ENCODE results near the gene PSMD11. TPM values are rescaled to one million over a fixed set of nuclear protein-coding genes. Genes with fewer than 3 reads are reported as not detected.

Gene PSMD11
- total RNA-seq, 1 experiment from 2014 or later = 169 TPM

DNA sequence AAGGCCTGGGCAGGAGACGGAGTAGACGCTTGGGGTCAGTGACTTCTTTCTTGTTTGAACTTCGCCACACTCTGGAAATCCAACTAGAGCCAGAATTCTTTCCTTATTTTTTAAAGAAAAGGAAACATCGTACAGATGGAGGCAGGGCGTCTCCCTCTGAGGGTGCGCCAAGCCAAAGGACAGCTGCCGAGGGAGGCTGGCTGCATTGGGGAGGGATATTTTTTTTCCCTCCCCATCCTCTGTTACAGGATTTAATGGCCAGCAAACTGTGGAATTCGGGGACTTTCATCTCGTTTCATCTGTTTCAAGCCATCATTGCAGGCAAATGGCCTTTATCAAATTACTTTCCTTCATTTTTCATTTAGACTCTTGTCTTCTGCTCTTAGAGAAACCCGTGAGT lies 58.4 kb downstream of the PSMD11 start:
- no peaks in the 10 kb centered on the region for H3K23me2 ChIP-seq (ENCODE audit: insufficient read length, low read depth, low read length, poor library complexity, severe bottlenecking)
- H3K18ac ChIP-seq (ENCODE audit: insufficient read length, low read depth, low read length) = no peak overlapping the region
- H3K9me3 ChIP-seq (ENCODE audit: control insufficient read depth, low read depth, low read length) = no peaks in the 10 kb centered on the region
- H3K14ac ChIP-seq (ENCODE audit: insufficient read depth, low read length) = no peak overlapping the region
- peaks cover 0 to 5% (median 3%) of the 10 kb centered on the region in 3 experiments; a peak in 4 of 7 replicates for H3K36me3 Mint-ChIP-seq (ENCODE audit: insufficient read depth in 1 of 3, low read depth in 3 of 3)
- no peak overlapping the region for H3K27ac ChIP-seq (ENCODE audit: insufficient read length, low read depth, low read length)
- no peak overlapping the region for H3T11ph ChIP-seq (ENCODE audit: low read length)
- H3K23ac ChIP-seq (ENCODE audit: insufficient read length, low read depth, low read length) = no peak overlapping the region
- WGBS (ENCODE audit: extremely low coverage, insufficient read length, low lambda C conversion rate) = no CpG with 5 or more reads among the region's 10 CpGs
- H3K79me2 ChIP-seq (ENCODE audit: insufficient read depth, low read length) = no peaks in the 10 kb centered on the region
- no peak overlapping the region for H4K91ac ChIP-seq (ENCODE audit: insufficient read length, low read depth, low read length)
- H3K79me1 ChIP-seq (ENCODE audit: insufficient read depth, low read depth, low read length, poor library complexity, severe bottlenecking) = no peaks in the 10 kb centered on the region
- no peaks in the 10 kb centered on the region for H3K9me3 Mint-ChIP-seq
- H3K4ac ChIP-seq (ENCODE audit: low read depth, low read length) = no peak overlapping the region
- peaks cover 19 to 23% of the 10 kb centered on the region in 2 experiments for H3K4me1 Mint-ChIP-seq
- H4K20me1 ChIP-seq (ENCODE audit: control insufficient read depth, insufficient read depth, insufficient read length) = no peaks in the 10 kb centered on the region
- no peak overlapping the region for H2BK5ac ChIP-seq (ENCODE audit: insufficient read length, low read length)
- no peak overlapping the region for H3K9ac ChIP-seq (ENCODE audit: extremely low read depth, insufficient read length, low read length)
- H4K5ac ChIP-seq (ENCODE audit: insufficient read length, low read depth, low read length) = no peak overlapping the region
- no peak overlapping the region for H2AK5ac ChIP-seq (ENCODE audit: insufficient read length, low read length)
- no peak overlapping the region for H2BK15ac ChIP-seq (ENCODE audit: low read depth, low read length)
- H4K8ac ChIP-seq (replicated peaks; ENCODE audit: insufficient read length, low read depth, low read length) = no peak overlapping the region
- no peak for DNase-seq
- H2BK120ac ChIP-seq (ENCODE audit: low read depth, low read length, poor library complexity, severe bottlenecking) = no peak overlapping the region
- H2AFZ ChIP-seq (ENCODE audit: low read length) = no peak overlapping the region
- H3K27me3 Mint-ChIP-seq (ENCODE audit: low read depth) = no peaks in the 10 kb centered on the region; the same call in 1 of the 2 replicates
- no peaks in the 10 kb centered on the region for H3K4me1 ChIP-seq (ENCODE audit: insufficient read depth, low read length)
- no peak overlapping the region for H3K56ac ChIP-seq (ENCODE audit: insufficient read length, low read depth, low read length)
- no peak overlapping the region for H3K27ac Mint-ChIP-seq
- no peak overlapping the region for H2BK12ac ChIP-seq (ENCODE audit: insufficient read length, low read depth, low read length)
- no peaks in the 10 kb centered on the region for H3K27me3 ChIP-seq (ENCODE audit: insufficient read depth, low read length)
- H3K4me3 Mint-ChIP-seq = no peak overlapping the region
- H2BK20ac ChIP-seq (ENCODE audit: low read depth, low read length, poor library complexity, severe bottlenecking) = no peak overlapping the region
- TF ChIP-seq, protein P1, sequence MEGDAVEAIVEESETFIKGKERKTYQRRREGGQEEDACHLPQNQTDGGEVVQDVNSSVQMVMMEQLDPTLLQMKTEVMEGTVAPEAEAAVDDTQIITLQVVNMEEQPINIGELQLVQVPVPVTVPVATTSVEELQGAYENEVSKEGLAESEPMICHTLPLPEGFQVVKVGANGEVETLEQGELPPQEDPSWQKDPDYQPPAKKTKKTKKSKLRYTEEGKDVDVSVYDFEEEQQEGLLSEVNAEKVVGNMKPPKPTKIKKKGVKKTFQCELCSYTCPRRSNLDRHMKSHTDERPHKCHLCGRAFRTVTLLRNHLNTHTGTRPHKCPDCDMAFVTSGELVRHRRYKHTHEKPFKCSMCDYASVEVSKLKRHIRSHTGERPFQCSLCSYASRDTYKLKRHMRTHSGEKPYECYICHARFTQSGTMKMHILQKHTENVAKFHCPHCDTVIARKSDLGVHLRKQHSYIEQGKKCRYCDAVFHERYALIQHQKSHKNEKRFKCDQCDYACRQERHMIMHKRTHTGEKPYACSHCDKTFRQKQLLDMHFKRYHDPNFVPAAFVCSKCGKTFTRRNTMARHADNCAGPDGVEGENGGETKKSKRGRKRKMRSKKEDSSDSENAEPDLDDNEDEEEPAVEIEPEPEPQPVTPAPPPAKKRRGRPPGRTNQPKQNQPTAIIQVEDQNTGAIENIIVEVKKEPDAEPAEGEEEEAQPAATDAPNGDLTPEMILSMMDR (conservative IDR thresholded peaks at IDR 0.05) = no peak
- H3K4me2 ChIP-seq (ENCODE audit: insufficient read depth, insufficient read length, low read length) = no peak overlapping the region
